Heart left ventricle (tissue), 16 donors: ENCODE data around the gene SGPP2. TPM values are rescaled to one million over a fixed set of nuclear protein-coding genes. Genes with fewer than 3 reads are reported as not detected.

Experiments used
- ATAC-seq, 4 donors: fragments of 200-7000 bp; cut with Tn5 transposase; one replicate each; pipeline ENCODE4 v1.9.1; 2020 to 2022; ENCODE audit warnings: moderate library complexity in 4 of 4, mild to moderate bottlenecking in 3 of 4, moderate number of reproducible peaks in 1 of 4
- DNase-seq, 5 donors: peaks; one replicate each; pipeline ENCODE4 v3.0.0-alpha.2; 2020
- H3K27ac ChIP-seq, 12 donors: fragments of 200-600 bp; sonication (generic) in 4 of 12; one replicate each; pipeline versions ENCODE4 v1.5.0 to v1.8.0; 2016 to 2022; ENCODE audit warnings: mild to moderate bottlenecking in 2 of 12
- H3K27me3 ChIP-seq, 9 donors: fragments of 200-600 bp; sonication (generic) in 2 of 9; one replicate each; pipeline versions ENCODE4 v1.5.1 to v1.8.0; 2016 to 2022; ENCODE audit warnings: mild to moderate bottlenecking in 3 of 9
- H3K36me3 ChIP-seq, 9 donors: fragments of 200-600 bp; sonication (generic) in 2 of 9; one replicate each; pipeline versions ENCODE4 v1.5.0 to v1.8.0; 2018 to 2022; ENCODE audit warnings: mild to moderate bottlenecking in 2 of 9
- H3K4me1 ChIP-seq, 12 donors: fragments of 200-600 bp; sonication (generic) in 4 of 12; one replicate each; pipeline versions ENCODE4 v1.5.0 to v1.8.0; 2016 to 2022; ENCODE audit warnings: mild to moderate bottlenecking in 3 of 12
- H3K4me3 ChIP-seq, 12 donors: fragments of 200-600 bp; sonication (generic) in 4 of 12; one replicate each; pipeline versions ENCODE4 v1.5.0 to v1.8.0; 2017 to 2022; ENCODE audit warnings: mild to moderate bottlenecking in 9 of 12, moderate library complexity in 4 of 12
- H3K9me3 ChIP-seq, 12 donors: fragments of 200-600 bp; sonication (generic) in 4 of 12; one replicate each; pipeline versions ENCODE4 v1.5.0 to v1.8.0; 2016 to 2022; ENCODE audit warnings: mild to moderate bottlenecking in 1 of 12
- POLR2A ChIP-seq, 2 donors: fragments of 450-650 bp; IDR thresholded peaks; one replicate each; pipeline ENCODE4 v1.6.1; 2017; ENCODE audit warnings: antibody characterized with exemption in 2 of 2, mild to moderate bottlenecking in 2 of 2, moderate library complexity in 2 of 2
- WGBS, 4 donors: extraction: QIAGEN DNeasy Blood & Tissue Kit in 2 of 4; methylation state at CpG; one replicate each; pipeline versions ENCODE4 v1.1.5 to v1.1.7; 2013 to 2018; 5-methylcytosine and 5-hydroxymethylcytosine counted together
- intact Hi-C, 10 donors: fragments of 100-400 bp; cut with DNase I; formaldehyde crosslinking; loops; one replicate each; pipeline versions ENCODE4 v1.11.1 to v1.14.2; 2022
- polyA plus RNA-seq, 2 donors: library from polyadenylated mRNA; stranded (reverse); fragments of 200-250 nt; gene quantifications; one replicate each; pipeline ENCODE4 v1.2.3, GENCODE V29; 2013
- total RNA-seq, 9 donors: library from RNA; depleted of rRNA in 2 of 9; stranded (reverse); fragments of >200 nt in 2 of 9; fragmentation: NEBNext Ultra II Directional in 3 of 9; extraction: Animal tissue kit (Norgen Biotek cat#: 25700) in 3 of 9; gene quantifications; one replicate each; pipeline versions ENCODE4 v1.1.0 to v1.2.4, GENCODE V29; 2016 to 2023
- TF ChIP-seq, protein P1 (sequence below), 12 donors: fragments of 200-600 bp; sonication (generic) in 4 of 12; IDR thresholded peaks; one replicate each; pipeline versions ENCODE4 v1.5.0 to v1.8.0; 2018 to 2022; ENCODE audit warnings: antibody characterized with exemption in 12 of 12, mild to moderate bottlenecking in 5 of 12
- donor health status: ischemic (EF 13 %, LVEDD 7.1; RV severe dilation, severe dysfunction).
- donor health status: healthy with polysubstance abuse.
- donor health status: DM: no; HTN: yes; CAD: no.
- donor health status: DM: no; HTN: no; CAD: no.
- donor health status: ischemic (EF 25% LVEDD 6.9; RV normal size, moderate dysfunction).
- donor health status: ischemic (EF 25% LVEDD 5.7; RV mildly dilated, moderate dysfunction).
- donor health status: healthy.
- donor health status: DM: yes; HTN: yes; CAD: no.
- donor health status: ischemic (EF 35%, LVEDD 5.7; RV mildly dilated, moderate dysfunction).
- donor health status: nonischemic (EF 11% LVEDD 7.7; RV severe dilation, severe dysfunction).
- donor health status: DM: yes; HTN: yes; CAD: no.
- donor health status: PGD.
- donor health status: ischemic (EF 29% LVEDD 5.4; RV normal size, mild dysfunction).
- donor health status: nonischemic (EF 23%, LVEDD 6.1; RV moderate dilation, normal function).

Gene SGPP2
- total and polyA plus RNA-seq, 11 donors: 1.6 to 25.8 (median 12.4) TPM

- intact Hi-C loops: loop anchor here in 1 of 10 donors (10.0 kb wide), 1 partner anchor 148 kb away; the partner anchor contains the start of gene SGPP2
- peak in 1 of 5 donors; percentile 32 for DNase-seq
- Histone ChIP-seq H3K27me3 (no peaks in the 10 kb centered on the region), H3K27ac (peak overlapping the region in 11 of 12 donors; percentile 20 to 69 (median 55)), H3K36me3 (peaks cover 0 to 23% (median 9%) of the 10 kb centered on the region in 9 donors), H3K4me3 (no peak overlapping the region), H3K4me1 (peaks cover 0 to 26% (median 14%) of the 10 kb centered on the region in 12 donors), H3K9me3 (no peaks in the 10 kb centered on the region)
- peak; percentile 75 to 88 (median 82) for ATAC-seq
- WGBS, 4 donors: 72 to 77% (median 75%) methylated on average over 1 of the region's 1 CpG
- TF ChIP-seq, protein P1, sequence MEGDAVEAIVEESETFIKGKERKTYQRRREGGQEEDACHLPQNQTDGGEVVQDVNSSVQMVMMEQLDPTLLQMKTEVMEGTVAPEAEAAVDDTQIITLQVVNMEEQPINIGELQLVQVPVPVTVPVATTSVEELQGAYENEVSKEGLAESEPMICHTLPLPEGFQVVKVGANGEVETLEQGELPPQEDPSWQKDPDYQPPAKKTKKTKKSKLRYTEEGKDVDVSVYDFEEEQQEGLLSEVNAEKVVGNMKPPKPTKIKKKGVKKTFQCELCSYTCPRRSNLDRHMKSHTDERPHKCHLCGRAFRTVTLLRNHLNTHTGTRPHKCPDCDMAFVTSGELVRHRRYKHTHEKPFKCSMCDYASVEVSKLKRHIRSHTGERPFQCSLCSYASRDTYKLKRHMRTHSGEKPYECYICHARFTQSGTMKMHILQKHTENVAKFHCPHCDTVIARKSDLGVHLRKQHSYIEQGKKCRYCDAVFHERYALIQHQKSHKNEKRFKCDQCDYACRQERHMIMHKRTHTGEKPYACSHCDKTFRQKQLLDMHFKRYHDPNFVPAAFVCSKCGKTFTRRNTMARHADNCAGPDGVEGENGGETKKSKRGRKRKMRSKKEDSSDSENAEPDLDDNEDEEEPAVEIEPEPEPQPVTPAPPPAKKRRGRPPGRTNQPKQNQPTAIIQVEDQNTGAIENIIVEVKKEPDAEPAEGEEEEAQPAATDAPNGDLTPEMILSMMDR (IDR thresholded peaks at IDR 0.05): no peak
- no peak for TF ChIP-seq POLR2A (IDR thresholded peaks at IDR 0.05)
Observed at GRCh38 chr2:222572751-222573174, 148.4 kb downstream of the SGPP2 start.

DNA sequence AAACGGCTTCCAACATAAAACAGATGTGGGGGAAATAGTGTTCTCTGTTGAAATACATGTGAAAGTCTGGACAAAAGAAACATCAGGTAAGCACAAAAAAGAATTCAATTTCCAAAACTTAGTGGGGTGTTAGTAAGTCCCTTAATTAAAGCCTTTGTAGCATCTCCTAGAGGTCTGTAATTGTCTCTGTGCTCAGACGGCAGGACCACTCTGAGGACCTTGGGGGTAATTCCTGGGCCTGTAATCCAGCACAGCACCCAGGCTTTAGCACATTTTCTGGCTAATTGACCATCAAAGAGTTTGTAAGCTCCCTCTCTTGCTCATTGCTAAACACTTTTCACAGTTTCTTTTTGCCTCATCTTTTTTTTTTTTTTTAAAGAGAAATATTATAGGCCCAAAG, 151.3 kb downstream of the SGPP2 start:
- Histone ChIP-seq H3K9me3 (no peaks in the 10 kb centered on the region), H3K36me3 (peaks cover 0 to 26% (median 7%) of the 10 kb centered on the region in 9 donors), H3K27me3 (no peaks in the 10 kb centered on the region), H3K4me1 (peaks cover 0 to 19% (median 12%) of the 10 kb centered on the region in 12 donors), H3K4me3 (no peak overlapping the region), H3K27ac (no peak overlapping the region)
- 92 to 97% (median 94%) methylated on average over 2 of the region's 2 CpGs for WGBS, 4 donors
- intact Hi-C loops: loop anchor here in 1 of 10 donors (10.0 kb wide), 1 partner anchor 151 kb away; the partner anchor contains the start of gene SGPP2
- TF ChIP-seq, protein P1 (IDR thresholded peaks at IDR 0.05): no peak
- TF ChIP-seq POLR2A (IDR thresholded peaks at IDR 0.05): no peak
- ATAC-seq (no peak), DNase-seq (no peak)

- H3K27ac ChIP-seq: no peak overlapping the region
- DNase-seq (no peak), ATAC-seq (no peak)
- peaks cover 0 to 19% (median 12%) of the 10 kb centered on the region in 12 donors for H3K4me1 ChIP-seq
- WGBS, 4 donors: 84 to 87% (median 85%) methylated on average over 7 of the region's 7 CpGs
- H3K4me3 ChIP-seq: no peak overlapping the region
- intact Hi-C loops: loop anchor here in 1 of 10 donors (10.0 kb wide), 1 partner anchor 152 kb away; the partner anchor contains the start of gene SGPP2
- peaks cover 0 to 22% (median 4%) of the 10 kb centered on the region in 9 donors for H3K36me3 ChIP-seq
- no peaks in the 10 kb centered on the region for H3K9me3 ChIP-seq
- H3K27me3 ChIP-seq: no peaks in the 10 kb centered on the region
- TF ChIP-seq, protein P1 (IDR thresholded peaks at IDR 0.05): no peak
- no peak for TF ChIP-seq POLR2A (IDR thresholded peaks at IDR 0.05)
Observed at GRCh38 chr2:222576171-222577081, 152.1 kb downstream of the SGPP2 start.

- no peak for ATAC-seq
Observed at GRCh38 chr2:222577341-222577740, 153.0 kb downstream of the SGPP2 start.

More at GRCh38 chr2:222577341-222577740, 153.0 kb downstream of the SGPP2 start:
- H3K4me1 ChIP-seq: peaks cover 0 to 18% (median 9%) of the 10 kb centered on the region in 12 donors
- H3K27me3 ChIP-seq: no peaks in the 10 kb centered on the region
- intact Hi-C loops: loop anchor here in 1 of 10 donors (10.0 kb wide), 1 partner anchor 153 kb away; the partner anchor contains the start of gene SGPP2
- no peak overlapping the region for H3K4me3 ChIP-seq
- H3K36me3 ChIP-seq: peaks cover 0 to 28% (median 0%) of the 10 kb centered on the region in 9 donors
- no peak overlapping the region for H3K27ac ChIP-seq
- 78 to 94% (median 86%) methylated on average over 3 of the region's 3 CpGs for WGBS, 4 donors
- no peaks in the 10 kb centered on the region for H3K9me3 ChIP-seq
- DNase-seq: no peak
- TF ChIP-seq, protein P1 (IDR thresholded peaks at IDR 0.05): no peak
- TF ChIP-seq POLR2A (IDR thresholded peaks at IDR 0.05): no peak
